GM18907 (cell line): Measurements from ENCODE around the gene NHERF1.
A peak's percentile ranks its signal among the peaks of the same experiment; 100 is the strongest.

ENCODE experiments used
- ATAC-seq: cut with Tn5 transposase; IDR thresholded peaks from one replicate; pipeline ENCODE4 v1.9.1; 2021; ENCODE audit warnings: mild to moderate bottlenecking, moderate library complexity; ENCODE audit not compliant: unreplicated experiment

Gene NHERF1

GRCh38 chr17:74748529-74749278 lies at the start of gene NHERF1:
Gene NHERF1 (plus strand): TSS chr17:74748628. CDS start chr17:74748847, 219 bp downstream.
- peak; percentile 84 for ATAC-seq

GRCh38 chr17:74699236-74699635 lies 49.2 kb upstream of the NHERF1 start:
- ATAC-seq = no peak

DNA sequence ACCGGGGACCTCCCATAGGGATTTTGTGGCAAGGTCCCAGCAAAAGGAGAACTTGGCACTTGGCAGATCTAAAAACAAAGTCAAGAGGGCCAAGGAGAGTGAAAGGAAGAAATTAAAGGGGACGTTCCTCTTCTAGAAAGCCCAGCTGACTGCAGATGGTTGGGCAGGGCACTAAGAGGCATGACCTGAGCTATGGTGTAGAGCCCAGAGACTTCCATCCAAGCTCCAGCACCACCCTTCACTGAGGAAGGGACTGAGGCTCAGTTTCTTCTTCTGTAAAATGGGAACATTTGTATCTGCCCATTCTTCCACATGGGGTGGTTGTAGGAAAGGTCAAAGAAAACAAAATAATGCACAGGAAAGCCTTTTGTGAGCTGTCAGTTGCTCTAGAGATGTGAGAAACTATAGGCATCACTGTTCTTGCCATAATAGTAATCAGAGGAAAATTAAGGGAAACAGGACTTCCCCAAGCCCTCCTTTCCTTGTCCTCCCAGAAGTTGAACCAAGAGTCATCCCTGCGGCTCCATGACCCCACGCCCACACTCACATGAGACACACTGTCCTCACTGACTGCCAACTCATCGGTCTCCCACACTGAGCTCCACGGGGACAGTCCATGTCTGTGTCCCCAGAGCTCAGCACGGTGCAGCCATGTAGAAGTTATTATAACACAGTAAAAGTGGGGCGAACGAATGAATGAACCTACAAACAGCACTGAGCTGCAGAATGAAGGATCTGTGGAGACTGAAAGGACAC lies 46.1 kb upstream of the NHERF1 start:
- ATAC-seq = no peak

DNA sequence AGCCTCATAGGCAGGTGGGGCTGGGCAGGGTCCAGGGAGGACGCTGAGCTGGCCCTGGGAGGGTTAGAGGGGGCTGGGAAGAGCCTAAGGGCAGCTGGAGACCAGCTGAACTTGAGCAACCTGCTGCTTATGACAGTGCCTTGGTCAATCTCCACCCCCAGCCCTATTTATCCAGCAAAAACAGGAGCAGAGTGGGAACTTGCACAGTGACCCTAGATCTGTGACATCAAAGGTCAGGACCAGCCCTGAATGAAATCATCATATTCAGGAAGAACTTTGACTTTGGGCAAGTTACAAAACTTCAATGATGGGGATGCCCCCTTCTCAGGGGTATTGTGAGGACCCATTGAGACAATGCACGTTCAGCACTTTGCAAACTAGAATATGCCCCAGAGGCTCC lies 45.1 kb upstream of the NHERF1 start:
- no peak for ATAC-seq

GRCh38 chr17:74704544-74704943 lies 43.9 kb upstream of the NHERF1 start:
- no peak for ATAC-seq

- no peak for ATAC-seq
Observed at GRCh38 chr17:74711058-74711824, 37.2 kb upstream of the NHERF1 start.

DNA sequence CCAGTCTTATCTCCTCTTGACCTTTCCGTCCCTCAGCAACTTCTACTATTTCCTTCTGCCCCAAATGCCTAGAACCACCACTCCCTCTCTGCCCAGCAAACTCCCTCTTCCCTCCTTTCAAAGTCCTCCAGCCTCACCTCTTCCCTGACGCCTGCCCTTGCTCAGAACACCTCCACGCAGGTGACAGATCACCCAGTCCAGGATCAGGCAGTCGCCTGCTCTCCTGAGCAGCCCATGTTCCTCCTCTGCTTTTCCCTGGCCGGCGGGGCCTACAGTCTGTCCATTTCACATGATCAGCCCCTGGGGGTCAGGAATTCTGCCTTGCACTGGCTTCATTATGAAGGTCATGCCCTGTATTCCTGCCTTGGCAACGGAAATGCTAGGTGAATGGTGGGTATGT lies 36.1 kb upstream of the NHERF1 start:
- no peak for ATAC-seq

GRCh38 chr17:74712756-74713155 lies 35.7 kb upstream of the NHERF1 start, which contains the start of gene CD300LF:
Gene CD300LF (minus strand): TSS chr17:74712923. CDS start chr17:74712866, 57 bp downstream.
- no peak for ATAC-seq

DNA sequence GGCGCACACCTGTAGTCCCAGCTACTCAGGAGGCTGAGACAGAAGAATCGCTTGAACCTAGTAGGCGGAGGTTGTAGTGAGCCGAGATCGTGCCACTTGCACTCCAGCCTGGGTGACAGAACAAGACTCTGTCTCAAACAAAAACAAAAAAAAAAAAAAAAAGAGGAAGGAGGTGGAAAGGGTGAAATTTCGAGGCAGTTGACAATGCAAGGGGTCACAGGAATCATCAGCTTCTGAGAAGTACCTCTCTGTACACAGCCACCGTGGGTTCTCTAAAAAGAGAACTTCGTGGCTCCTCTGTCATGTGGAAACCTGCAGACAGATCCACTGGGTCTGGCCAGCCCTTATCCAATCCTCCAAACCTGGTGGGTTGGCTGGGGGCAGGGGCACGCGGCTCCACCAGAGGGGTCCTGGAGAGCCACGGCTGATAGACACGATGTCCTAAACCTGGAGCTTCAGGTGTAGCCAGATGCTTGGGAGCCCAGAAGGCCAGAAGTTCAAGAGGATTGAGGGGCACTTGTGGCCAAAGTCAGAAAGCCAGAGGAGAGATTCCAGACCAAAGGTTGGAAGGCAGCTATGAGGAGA lies 35.2 kb upstream of the NHERF1 start:
- ATAC-seq = no peak

GRCh38 chr17:74715144-74715543 lies 33.3 kb upstream of the NHERF1 start:
- no peak for ATAC-seq

- ATAC-seq = no peak
Observed at GRCh38 chr17:74720506-74720905, 27.9 kb upstream of the NHERF1 start.

DNA sequence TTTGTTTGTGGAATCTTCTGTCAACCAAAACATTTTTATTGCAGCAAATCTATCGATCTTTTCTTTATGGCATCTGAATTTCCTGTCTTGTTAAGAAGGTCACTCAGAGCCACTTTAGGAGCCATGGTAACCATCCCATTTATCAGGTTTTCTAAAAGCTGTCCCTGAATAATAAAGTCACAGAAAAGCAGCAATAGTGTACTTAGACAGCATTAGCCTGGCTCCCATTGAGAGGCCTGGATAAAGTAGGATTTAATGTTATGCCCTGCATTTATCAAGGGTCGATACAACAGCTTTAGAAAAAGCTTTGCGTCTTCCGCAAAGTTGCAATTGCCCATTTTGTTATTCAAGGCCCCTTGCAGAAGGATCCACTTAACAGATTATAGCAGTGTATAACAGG lies 25.6 kb upstream of the NHERF1 start:
- no peak for ATAC-seq

- no peak for ATAC-seq
Observed at GRCh38 chr17:74723891-74724290, 24.5 kb upstream of the NHERF1 start.

DNA sequence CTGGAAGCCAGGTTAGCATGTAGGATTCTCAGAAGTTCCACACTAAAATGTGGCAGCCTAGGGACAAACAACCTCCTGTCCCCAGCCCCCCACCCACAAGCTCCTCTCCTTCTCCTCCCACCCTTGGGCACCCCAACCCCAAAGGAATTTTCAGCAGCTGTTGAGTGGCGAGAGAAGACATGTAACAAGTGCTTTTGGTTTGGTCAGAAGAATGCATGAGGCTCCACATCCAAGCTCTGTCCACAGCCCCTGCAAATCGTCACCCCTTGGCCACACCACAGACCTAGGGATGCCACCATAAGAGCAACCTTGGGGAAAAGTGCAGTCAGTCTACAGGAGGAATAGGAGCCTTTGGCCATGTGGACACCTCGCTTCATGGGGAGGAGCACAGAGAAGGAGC lies 23.3 kb upstream of the NHERF1 start:
- ATAC-seq = no peak

GRCh38 chr17:74728033-74728701 lies 20.3 kb upstream of the NHERF1 start:
- ATAC-seq = no peak

DNA sequence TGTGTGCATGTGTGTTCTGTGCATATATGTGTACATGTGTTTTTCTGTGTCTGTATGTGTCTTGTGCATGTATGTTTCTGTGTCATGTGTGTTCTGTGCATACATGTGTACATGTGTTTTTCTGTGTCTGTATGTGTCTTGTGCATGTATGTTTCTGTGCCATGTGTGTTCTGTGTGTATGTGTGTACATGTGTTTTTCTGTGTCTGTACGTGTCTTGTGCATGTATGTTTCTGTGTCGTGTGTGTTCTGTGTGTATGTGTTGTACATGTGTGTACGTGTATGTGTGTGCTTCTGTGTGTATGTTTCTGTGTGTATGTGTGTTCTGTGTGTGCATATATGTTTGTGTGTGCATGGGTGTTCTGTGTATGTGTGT lies 19.7 kb upstream of the NHERF1 start:
- no peak for ATAC-seq

- no peak for ATAC-seq
Observed at GRCh38 chr17:74729368-74729767, 19.1 kb upstream of the NHERF1 start.

DNA sequence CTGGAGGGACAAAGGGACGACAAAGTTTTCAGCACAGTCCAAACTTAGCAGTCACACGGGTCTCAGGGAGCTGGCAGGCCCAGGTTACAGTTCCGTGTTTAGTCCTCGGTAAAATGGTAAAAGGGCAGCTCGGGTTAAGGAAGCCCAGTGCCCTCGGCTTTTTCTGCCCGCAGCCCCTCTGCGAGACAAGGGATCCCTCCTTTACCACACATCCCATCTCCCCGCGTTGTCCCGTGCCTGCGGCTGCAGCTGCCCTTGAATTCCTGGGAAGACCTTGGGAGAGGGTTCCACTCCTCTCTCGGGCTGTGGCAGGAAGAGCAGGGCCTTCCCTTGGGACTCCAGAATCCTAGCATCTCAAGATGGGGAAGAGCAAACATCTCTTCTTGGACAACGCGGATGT lies 18.6 kb upstream of the NHERF1 start:
- no peak for ATAC-seq

DNA sequence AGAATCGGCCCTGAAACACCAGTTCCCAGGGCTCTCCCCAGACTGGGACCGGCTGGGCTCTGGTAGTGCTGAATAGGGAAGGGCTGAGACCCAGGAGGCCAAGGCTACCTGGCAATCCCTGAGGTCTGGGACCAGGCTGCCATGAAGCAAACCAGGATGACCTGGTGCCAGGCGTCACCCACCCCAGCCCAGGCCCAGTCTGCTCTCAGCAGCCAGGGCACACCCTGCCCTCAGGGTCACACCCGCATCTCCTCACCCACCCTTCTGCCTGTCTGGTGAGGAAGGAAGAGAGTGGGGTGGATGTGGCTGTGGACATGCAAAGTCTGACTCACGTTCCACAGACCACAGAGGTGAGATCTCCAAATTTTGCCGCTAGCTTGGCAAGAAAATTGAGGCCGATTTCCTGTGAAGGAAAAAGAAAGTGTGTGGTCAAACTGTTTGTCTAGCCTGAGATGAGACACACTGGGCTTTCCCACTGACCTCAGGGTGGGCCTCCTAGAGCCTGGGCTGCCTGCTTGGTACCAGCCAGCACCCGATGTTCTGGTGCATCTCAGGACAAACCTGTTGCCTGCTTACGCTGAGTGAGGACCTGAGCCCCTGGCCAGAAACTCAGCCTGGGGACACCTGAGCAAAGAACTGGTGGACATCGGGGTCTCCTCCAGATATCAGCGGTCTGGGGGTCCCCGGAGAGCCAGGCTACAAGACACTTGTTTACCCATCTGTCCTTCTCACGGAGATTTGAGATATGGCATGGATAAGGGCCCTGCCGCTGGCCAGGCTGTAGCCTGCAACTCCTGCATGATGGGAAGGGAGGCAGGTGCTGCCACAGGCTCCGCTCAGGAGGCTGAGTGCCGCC lies 17.7 kb upstream of the NHERF1 start:
- ATAC-seq = no peak

DNA sequence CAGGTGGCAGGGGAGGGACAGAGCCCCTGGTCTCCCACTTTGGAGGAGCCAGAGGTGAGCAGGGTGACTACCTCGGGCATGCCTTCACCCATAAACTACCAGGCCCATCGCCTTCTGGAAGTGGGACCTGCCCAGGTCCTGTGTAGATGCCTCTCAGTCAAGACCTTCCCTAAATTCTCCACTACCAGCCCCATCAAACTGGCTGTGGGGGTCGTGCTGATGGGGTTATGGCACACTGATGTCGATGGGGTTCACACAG lies 17.2 kb upstream of the NHERF1 start:
- ATAC-seq = no peak
